AG04449 (cell line): Measurements from ENCODE around the gene ACSL5.
"Not testable (repeated sequence)": the region's sequence is repeated elsewhere in the genome, so short reads cannot be mapped to it uniquely, and the experiment has no call there.

Source experiments
- CTCF ChIA-PET: fragments of 350-600 bp; formaldehyde crosslinking; extraction: SDS; loops from one replicate; lab custom pipeline; 2021; ENCODE audit warnings: antibody characterized with exemption; lab: Yijun Ruan, JAX
- POLR2A ChIA-PET: fragments of 400-600, 350-600 bp; formaldehyde crosslinking; extraction: SDS; loops from one replicate; lab custom pipeline; 2020; ENCODE audit warnings: antibody characterized with exemption, inconsistent platforms; lab: Yijun Ruan, JAX
- DNase-seq: peaks from one replicate; pipeline ENCODE4 v3.0.0-alpha.2; 2010; ENCODE audit warnings: low read depth, low spot score
- H3K4me3 ChIP-seq: 2 replicates; pipeline ENCODE4 v1.5.1; 2011; ENCODE audit warnings: low read depth, mild to moderate bottlenecking, control low read depth, low read length
- TF ChIP-seq, protein P1 (sequence below): IDR thresholded peaks from one replicate; pipeline ENCODE4 v1.5.1; 2011; ENCODE audit warnings: mild to moderate bottlenecking, moderate library complexity, low read length, control low read depth, inconsistent platforms; ENCODE audit not compliant: insufficient read depth; ENCODE audit errors: missing control alignments

Gene ACSL5

DNA sequence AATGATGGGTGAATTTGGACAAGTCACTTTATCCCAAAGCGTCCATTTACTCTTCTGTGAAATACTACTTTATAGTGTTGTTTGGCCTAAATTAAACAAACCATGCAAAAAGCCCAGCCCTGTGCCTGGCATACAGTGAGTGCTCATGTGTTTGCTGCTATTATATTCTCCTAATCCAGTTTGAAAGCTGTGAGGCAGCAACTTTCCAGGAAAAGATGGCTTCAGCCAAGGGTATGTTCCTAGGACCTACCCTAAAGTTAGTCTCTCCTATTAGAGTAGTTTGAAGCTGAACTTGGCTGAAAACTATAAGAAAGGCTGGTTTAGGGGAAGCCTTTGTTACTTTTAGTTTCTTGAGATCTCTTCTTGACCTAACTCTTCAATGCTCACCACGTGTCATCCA lies 19.9 kb downstream of the ACSL5 start:
- ChIA-PET POLR2A (no interaction called here), CTCF (no interaction called here)
- no peak overlapping the region for H3K4me3 ChIP-seq
- DNase-seq = no peak
- TF ChIP-seq, protein P1, sequence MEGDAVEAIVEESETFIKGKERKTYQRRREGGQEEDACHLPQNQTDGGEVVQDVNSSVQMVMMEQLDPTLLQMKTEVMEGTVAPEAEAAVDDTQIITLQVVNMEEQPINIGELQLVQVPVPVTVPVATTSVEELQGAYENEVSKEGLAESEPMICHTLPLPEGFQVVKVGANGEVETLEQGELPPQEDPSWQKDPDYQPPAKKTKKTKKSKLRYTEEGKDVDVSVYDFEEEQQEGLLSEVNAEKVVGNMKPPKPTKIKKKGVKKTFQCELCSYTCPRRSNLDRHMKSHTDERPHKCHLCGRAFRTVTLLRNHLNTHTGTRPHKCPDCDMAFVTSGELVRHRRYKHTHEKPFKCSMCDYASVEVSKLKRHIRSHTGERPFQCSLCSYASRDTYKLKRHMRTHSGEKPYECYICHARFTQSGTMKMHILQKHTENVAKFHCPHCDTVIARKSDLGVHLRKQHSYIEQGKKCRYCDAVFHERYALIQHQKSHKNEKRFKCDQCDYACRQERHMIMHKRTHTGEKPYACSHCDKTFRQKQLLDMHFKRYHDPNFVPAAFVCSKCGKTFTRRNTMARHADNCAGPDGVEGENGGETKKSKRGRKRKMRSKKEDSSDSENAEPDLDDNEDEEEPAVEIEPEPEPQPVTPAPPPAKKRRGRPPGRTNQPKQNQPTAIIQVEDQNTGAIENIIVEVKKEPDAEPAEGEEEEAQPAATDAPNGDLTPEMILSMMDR = no peak

DNA sequence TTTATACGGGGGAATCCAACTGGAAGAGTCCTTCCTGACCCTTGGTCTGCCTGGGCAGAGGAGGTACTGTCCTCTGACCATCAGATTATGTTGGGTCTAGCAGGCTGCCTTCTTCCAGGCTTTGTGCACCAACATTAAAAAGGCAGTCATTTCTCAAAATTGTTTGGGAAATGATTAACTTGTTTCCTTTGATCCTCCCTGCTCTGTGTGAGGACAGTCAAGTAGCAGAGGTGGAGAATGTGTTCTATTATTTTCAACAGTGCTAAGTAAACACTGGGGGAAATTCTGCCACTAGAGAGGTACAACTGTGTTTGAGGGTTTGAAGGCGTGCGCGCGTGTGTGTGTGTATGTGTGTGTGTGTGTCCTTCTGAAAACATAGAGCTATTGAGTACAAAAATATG lies 20.6 kb downstream of the ACSL5 start:
- ChIA-PET CTCF (no interaction called here), POLR2A (no interaction called here)
- no peak overlapping the region for H3K4me3 ChIP-seq
- DNase-seq = no peak
- TF ChIP-seq, protein P1 = no peak

DNA sequence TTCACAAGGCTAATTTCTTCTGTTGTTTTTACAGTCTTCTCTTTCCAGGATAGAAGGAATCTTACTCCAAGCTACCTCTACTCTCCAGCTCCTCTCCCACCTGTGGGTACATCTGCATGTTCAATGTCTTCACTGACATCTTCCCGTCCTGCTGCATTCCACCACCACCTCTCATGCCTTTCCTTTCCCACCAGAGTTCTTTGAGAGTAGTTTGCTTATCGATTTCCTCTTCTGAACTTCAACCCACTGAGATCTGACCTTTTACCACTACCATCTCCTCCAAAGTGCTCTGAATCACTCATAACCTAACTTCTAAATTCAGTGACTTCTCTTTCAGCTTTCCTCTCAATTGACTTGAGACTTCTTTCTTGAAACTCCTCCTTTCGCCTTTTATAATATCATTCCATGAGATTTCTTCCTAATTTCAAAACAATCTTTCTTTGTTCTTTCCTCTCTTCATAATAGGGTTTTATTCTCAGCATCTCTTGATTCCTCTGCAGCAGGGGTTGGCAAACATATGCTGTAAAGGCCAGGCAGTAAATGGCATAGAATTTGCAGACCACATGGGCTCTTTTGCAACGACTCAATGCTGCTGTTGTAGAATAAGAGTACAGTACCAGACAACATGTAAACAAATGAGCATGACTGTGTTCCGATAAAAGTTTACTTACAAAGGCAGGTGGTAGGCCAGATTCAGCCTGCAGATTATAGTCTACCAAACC lies 22.1 kb downstream of the ACSL5 start:
- no peak overlapping the region for H3K4me3 ChIP-seq
- TF ChIP-seq, protein P1 = no peak
- ChIA-PET CTCF (no interaction called here), POLR2A (no interaction called here)
- no peak for DNase-seq

DNA sequence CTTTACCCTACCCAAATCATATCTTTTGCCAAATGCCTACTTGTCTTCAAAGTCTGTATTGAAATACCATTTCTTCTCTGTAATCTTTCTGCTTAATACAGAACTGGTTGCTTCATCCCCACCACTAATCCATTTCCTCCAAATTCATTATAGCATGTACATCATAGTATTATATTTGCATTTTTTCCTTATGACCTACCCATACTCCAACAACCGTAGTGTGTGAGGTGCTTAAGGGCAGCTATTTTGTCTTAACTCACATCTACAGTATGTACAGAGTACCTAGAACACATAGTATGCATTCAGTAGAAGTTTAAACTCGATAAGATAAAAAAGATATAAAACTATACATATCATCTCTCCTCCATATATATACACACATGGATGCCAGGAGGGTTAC lies 23.7 kb downstream of the ACSL5 start:
- TF ChIP-seq, protein P1 = no peak
- ChIA-PET POLR2A (no interaction called here), CTCF (no interaction called here)
- H3K4me3 ChIP-seq = no peak overlapping the region
- DNase-seq = no peak

DNA sequence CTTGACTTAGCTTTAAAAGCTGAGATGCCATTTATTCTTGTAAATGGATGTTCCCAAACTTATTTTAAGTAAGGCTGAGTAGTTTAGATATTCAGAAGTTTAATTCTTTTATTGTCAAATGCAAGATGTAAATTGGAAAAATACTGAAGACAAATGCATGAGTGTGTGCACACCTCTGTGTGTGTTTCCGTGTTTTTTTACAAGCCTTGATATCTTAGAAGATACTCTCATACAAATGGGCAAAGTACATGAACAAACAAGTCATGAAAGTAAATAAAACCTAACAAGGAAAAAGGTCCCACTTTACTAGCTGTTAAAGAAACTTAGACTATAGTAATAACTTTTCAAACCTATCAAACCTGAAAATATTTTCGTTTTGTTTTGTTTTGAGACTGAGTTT lies 29.0 kb downstream of the ACSL5 start:
- CTCF ChIA-PET = no interaction called here
- POLR2A ChIA-PET = no interaction called here
- no peak overlapping the region for H3K4me3 ChIP-seq
- DNase-seq = no peak
- TF ChIP-seq, protein P1 = no peak

DNA sequence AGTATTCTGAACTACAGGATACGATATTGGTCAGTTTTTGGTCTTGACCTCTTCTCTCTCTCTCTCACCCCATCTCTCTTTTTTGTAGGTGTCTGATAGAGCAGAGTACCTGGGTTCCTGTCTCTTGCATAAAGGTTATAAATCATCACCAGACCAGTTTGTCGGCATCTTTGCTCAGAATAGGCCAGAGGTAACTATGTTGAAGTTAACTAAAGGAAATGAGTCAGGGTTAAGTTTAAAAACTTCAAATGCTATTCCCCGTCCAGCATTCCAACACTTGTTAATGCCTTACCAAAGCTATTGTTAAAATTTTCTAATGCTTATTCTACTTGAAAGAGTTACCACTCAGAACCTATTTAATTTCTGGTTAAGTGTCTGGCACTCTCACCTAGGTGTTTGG lies 30.7 kb downstream of the ACSL5 start:
- DNase-seq = no peak
- ChIA-PET POLR2A (no interaction called here), CTCF (interaction anchor here (0.5 kb wide), 1 partner anchor 45 kb away, joined by 3 read pairs; no protein-coding TSS in a partner anchor)
- TF ChIP-seq, protein P1 = no peak
- no peak overlapping the region for H3K4me3 ChIP-seq

DNA sequence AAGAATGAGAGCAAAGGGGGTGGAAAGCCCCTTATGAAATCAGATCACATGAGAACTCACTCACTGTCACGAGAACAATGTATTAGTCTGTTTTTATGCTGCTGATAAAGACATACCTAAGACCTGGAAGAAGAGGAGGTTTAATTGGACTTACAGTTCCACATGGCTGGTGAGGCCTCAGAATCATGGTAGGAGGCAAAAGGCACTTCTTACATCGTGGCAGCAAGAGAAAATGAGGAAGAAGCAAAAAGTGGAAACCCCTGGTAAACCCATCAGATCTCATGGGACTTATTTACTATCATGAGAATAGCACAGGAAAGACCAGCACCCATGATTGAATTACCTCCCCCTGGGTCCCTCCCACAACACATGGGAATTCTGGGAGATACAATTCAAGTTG lies 32.9 kb downstream of the ACSL5 start:
- H3K4me3 ChIP-seq, CTCF ChIA-PET, DNase-seq, POLR2A ChIA-PET: not testable (repeated sequence)
